Activated T-helper 17 cell treated with anti-CD3 and anti-CD28 coated beads, Interleukin-2, amount 50 U/mL, for 72 hours (primary cell): ENCODE results near the gene ERC2. TPM values are rescaled to one million over a fixed set of nuclear protein-coding genes. Genes with fewer than 3 reads are reported as not detected.

ENCODE experiments used
- ATAC-seq: fragments of 150-1000 bp; cut with Tn5 transposase; replicated peaks from 2 replicates; pipeline ENCODE4 v1.10.0; 2021; ENCODE audit warnings: mild to moderate bottlenecking, moderate library complexity
- H3K27ac Mint-ChIP-seq: one replicate; pipeline ENCODE4 v1.8.0; 2022; ENCODE audit warnings: mixed read lengths
- H3K27me3 Mint-ChIP-seq: one replicate; pipeline ENCODE4 v1.8.0; 2022; ENCODE audit warnings: mixed read lengths
- H3K36me3 Mint-ChIP-seq: one replicate; pipeline ENCODE4 v1.8.0; 2022; ENCODE audit warnings: low read depth, mild to moderate bottlenecking, mixed read lengths
- H3K4me1 Mint-ChIP-seq: one replicate; pipeline ENCODE4 v1.8.0; 2022; ENCODE audit warnings: mixed read lengths
- H3K4me3 Mint-ChIP-seq: one replicate; pipeline ENCODE4 v1.8.0; 2022; ENCODE audit warnings: mild to moderate bottlenecking, mixed read lengths
- H3K9me3 Mint-ChIP-seq: one replicate; pipeline ENCODE4 v1.8.0; 2022; ENCODE audit warnings: mixed read lengths
- total RNA-seq, 2 donors: library from RNA; stranded (reverse); gene quantifications; one replicate each; pipeline ENCODE4 v1.2.3, GENCODE V29; 2022

ERC2 gene
- total RNA-seq, 2 donors from 2014 or later = not detected

GRCh38 chr3:55609230-55609827 lies 858.9 kb downstream of the ERC2 start:
- no peak for ATAC-seq
- Mint-ChIP-seq H3K27ac (no peak overlapping the region), H3K4me3 (no peak overlapping the region), H3K36me3 (no peaks in the 10 kb centered on the region), H3K27me3 (peaks cover 7% of the 10 kb centered on the region), H3K4me1 (no peaks in the 10 kb centered on the region), H3K9me3 (peaks cover 5% of the 10 kb centered on the region)

GRCh38 chr3:55608301-55608937 lies 859.8 kb downstream of the ERC2 start:
- Mint-ChIP-seq H3K27ac (no peak overlapping the region), H3K4me3 (no peak overlapping the region), H3K9me3 (peaks cover 5% of the 10 kb centered on the region), H3K36me3 (no peaks in the 10 kb centered on the region), H3K4me1 (no peaks in the 10 kb centered on the region), H3K27me3 (peaks cover 7% of the 10 kb centered on the region)
- no peak for ATAC-seq

DNA sequence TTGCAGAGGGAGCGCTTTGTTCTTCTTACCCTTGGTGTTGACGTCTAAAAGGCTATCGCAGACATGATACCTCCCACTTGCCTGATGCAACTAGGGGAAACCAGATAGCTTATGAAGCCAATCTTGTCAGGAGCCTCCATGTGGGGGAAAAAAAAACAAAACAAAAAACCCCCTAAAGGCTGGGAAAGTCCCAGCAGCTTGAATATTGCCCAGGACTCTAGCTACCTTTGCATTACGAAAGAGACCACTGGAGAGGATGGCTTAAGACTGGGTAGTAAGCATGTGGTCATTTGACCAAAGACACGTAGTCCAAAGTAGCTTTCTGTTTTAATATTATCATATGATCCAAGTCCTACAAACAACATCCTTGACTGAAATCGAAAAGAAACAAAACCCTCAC lies 860.4 kb downstream of the ERC2 start:
- Mint-ChIP-seq H3K9me3 (peaks cover 5% of the 10 kb centered on the region), H3K27me3 (peaks cover 7% of the 10 kb centered on the region)

DNA sequence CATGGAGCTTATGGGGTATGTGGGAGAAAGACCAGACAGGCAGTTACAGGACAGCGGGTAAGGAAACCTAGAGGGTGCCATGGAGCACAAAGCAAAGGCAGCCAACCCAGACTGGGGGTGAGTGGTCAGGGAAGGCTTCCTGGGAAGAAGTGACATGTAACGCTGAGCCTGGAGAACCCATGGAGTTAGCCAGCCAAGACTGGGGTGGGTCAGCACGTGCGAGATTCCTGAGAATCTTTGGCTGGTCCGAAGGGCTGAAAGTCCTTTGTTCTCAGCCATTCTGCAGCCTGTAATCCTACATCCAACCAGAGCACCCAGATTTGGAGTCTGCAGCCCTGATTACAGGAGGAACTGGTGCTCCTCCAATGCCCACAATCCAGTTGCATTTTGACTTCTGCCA lies 861.1 kb downstream of the ERC2 start:
- H3K27me3 Mint-ChIP-seq = peaks cover 7% of the 10 kb centered on the region
- H3K27ac Mint-ChIP-seq = no peak overlapping the region
- no peaks in the 10 kb centered on the region for H3K36me3 Mint-ChIP-seq
- no peaks in the 10 kb centered on the region for H3K4me1 Mint-ChIP-seq
- peaks cover 5% of the 10 kb centered on the region for H3K9me3 Mint-ChIP-seq
- no peak overlapping the region for H3K4me3 Mint-ChIP-seq
- ATAC-seq = no peak

More for the DNA sequence above, 860.4 kb downstream of the ERC2 start:
- no peak overlapping the region for H3K4me3 Mint-ChIP-seq
- no peak for ATAC-seq
- H3K27ac Mint-ChIP-seq = no peak overlapping the region
- no peaks in the 10 kb centered on the region for H3K4me1 Mint-ChIP-seq
- H3K36me3 Mint-ChIP-seq = no peaks in the 10 kb centered on the region

DNA sequence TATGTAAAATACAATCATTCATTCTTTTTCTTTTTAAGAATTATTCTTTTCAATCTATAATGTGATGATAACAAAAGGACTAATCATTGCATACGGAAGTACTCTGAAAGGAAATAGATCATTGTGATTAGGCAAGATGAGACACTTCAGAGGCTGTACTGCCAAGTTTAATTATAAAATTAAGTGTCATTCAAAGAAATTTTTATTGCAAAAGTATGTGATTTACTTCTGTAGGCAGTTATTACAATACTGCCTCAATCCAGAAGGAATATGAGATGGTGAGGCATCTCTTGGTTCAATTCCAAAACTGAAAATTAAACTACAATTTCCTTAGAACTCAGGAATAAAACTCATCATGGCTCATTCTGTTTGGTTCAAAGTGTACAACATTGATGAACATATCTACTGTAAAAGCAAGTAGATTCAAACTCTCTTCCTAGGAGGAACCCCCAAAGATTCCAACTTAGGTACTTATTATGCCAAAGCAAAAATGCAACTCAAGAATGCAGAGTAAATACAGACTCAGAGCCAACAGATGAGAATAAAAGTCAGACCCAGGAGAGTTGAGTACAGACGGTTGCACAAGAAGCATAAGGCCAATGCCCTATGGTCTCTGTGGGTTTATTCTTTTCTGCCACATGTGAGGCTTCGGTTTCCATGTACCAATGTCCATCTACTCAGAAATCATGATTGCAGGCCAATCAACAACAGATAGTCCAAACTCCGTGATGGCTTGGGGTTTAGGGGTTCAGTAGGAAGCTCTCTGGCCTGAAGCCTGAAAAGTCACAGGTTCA lies 862.6 kb downstream of the ERC2 start:
- no peaks in the 10 kb centered on the region for H3K36me3 Mint-ChIP-seq
- peaks cover 4% of the 10 kb centered on the region for H3K27me3 Mint-ChIP-seq
- no peaks in the 10 kb centered on the region for H3K4me1 Mint-ChIP-seq
- H3K9me3 Mint-ChIP-seq = peaks cover 5% of the 10 kb centered on the region
- no peak overlapping the region for H3K27ac Mint-ChIP-seq
- no peak for ATAC-seq
- no peak overlapping the region for H3K4me3 Mint-ChIP-seq

DNA sequence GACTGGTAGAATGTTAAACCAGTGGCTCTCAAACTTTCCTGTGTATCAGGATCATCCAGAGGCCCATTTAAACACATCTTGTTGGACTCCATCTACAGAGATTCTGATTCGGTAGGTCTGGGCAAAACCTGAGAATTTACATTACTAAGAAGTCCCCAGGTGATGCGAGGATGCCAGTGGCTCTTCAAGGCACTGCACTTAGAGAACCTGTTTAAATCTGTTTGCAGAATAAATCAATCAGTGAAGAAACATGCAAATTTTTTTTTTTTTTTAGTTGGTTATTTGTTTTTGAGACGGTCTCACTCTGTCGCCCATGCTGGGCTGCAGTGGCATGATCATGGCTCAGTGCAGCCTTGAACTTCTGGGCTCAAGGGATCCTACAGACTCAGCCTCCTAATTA lies 863.4 kb downstream of the ERC2 start:
- Mint-ChIP-seq H3K27me3 (peaks cover 4% of the 10 kb centered on the region), H3K4me1 (no peaks in the 10 kb centered on the region), H3K4me3 (no peak overlapping the region), H3K9me3 (peaks cover 5% of the 10 kb centered on the region), H3K36me3 (no peaks in the 10 kb centered on the region), H3K27ac (no peak overlapping the region)
- ATAC-seq = no peak

DNA sequence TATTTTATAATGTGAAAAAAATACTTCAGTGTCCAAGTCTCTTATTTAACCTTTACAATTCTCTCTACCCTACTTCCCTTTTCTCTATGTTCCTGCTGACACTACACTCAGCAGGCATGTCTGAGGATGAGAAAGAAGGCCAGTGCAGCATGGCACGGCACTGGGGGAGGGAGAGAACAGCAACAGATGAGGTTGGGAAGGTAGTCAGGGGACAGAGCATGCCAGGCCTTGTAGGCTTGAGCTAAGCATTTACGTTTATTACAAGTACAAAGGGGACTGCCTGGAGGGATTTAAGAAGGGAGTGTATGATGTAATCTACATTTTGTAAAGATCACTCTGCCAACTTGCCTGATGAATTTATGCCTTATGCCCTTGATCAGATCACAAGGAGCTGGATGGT lies 863.9 kb downstream of the ERC2 start:
- H3K27me3 Mint-ChIP-seq = peaks cover 4% of the 10 kb centered on the region
- no peaks in the 10 kb centered on the region for H3K36me3 Mint-ChIP-seq
- H3K9me3 Mint-ChIP-seq = peaks cover 5% of the 10 kb centered on the region
- no peaks in the 10 kb centered on the region for H3K4me1 Mint-ChIP-seq
- H3K27ac Mint-ChIP-seq = no peak overlapping the region
- no peak overlapping the region for H3K4me3 Mint-ChIP-seq
- ATAC-seq = no peak

- Mint-ChIP-seq H3K4me3 (no peak overlapping the region), H3K27me3 (no peaks in the 10 kb centered on the region), H3K9me3 (no peaks in the 10 kb centered on the region), H3K36me3 (no peaks in the 10 kb centered on the region), H3K4me1 (no peaks in the 10 kb centered on the region), H3K27ac (no peak overlapping the region)
- no peak for ATAC-seq
These were observed 866.7 kb downstream of the ERC2 start for GRCh38 chr3:55601366-55602080.

- H3K4me3 Mint-ChIP-seq = no peak overlapping the region
- H3K4me1 Mint-ChIP-seq = no peaks in the 10 kb centered on the region
- H3K9me3 Mint-ChIP-seq = peaks cover 8% of the 10 kb centered on the region
- peaks cover 4% of the 10 kb centered on the region for H3K27me3 Mint-ChIP-seq
- ATAC-seq = no peak
- H3K27ac Mint-ChIP-seq = no peak overlapping the region
- no peaks in the 10 kb centered on the region for H3K36me3 Mint-ChIP-seq
These were observed 870.0 kb downstream of the ERC2 start for GRCh38 chr3:55598224-55598623.

DNA sequence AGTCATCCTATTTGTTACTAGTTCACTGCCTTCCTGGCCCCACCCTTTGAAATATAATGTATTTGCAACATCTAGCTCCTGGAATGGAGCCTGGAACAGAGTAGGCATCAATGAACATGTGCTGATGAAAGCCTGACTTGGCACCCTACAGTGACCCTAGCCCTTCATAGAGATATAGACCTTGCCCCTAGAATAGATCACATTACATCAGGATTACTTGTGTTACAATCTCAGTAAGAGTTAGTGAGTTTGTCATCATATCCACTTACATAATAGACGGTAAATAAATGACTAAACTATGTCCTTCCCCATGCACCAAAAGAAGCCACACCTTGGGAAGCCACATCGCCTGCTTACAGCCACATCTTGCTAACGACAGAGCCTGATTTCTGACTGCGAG lies 870.6 kb downstream of the ERC2 start:
- Mint-ChIP-seq H3K4me1 (no peaks in the 10 kb centered on the region), H3K36me3 (no peaks in the 10 kb centered on the region), H3K4me3 (no peak overlapping the region), H3K27me3 (peaks cover 4% of the 10 kb centered on the region), H3K9me3 (peaks cover 8% of the 10 kb centered on the region), H3K27ac (no peak overlapping the region)
- no peak for ATAC-seq

- no peaks in the 10 kb centered on the region for H3K4me1 Mint-ChIP-seq
- no peak overlapping the region for H3K27ac Mint-ChIP-seq
- H3K9me3 Mint-ChIP-seq = peaks cover 8% of the 10 kb centered on the region
- no peak overlapping the region for H3K4me3 Mint-ChIP-seq
- H3K36me3 Mint-ChIP-seq = no peaks in the 10 kb centered on the region
- H3K27me3 Mint-ChIP-seq = peaks cover 4% of the 10 kb centered on the region
- ATAC-seq = no peak
These were observed 872.1 kb downstream of the ERC2 start for GRCh38 chr3:55596212-55596611.

DNA sequence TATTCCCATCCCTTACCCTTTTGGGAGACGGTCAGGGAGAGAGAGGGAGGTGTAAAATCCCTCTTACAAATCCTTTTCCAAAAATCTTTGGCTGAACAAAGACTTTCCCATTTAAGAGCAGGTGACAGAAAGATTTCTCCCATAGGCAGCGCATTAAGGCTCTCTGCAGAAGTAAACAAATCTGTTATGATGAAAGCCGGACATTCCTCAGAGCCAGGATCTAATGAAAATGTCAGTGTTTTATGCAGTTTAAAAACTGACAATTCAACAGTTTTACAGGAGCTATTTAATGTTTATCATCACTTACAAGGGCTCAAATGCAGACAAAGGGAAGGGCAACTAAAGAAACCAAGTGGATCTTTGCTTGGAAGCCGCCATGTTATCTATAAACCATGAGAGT lies 872.8 kb downstream of the ERC2 start:
- Mint-ChIP-seq H3K4me3 (no peak overlapping the region), H3K27me3 (peaks cover 4% of the 10 kb centered on the region), H3K9me3 (peaks cover 8% of the 10 kb centered on the region), H3K27ac (no peak overlapping the region), H3K4me1 (no peaks in the 10 kb centered on the region), H3K36me3 (no peaks in the 10 kb centered on the region)
- no peak for ATAC-seq

GRCh38 chr3:55592572-55592971 lies 875.7 kb downstream of the ERC2 start:
- Mint-ChIP-seq H3K27me3 (peaks cover 6% of the 10 kb centered on the region), H3K4me3 (no peak overlapping the region), H3K36me3 (no peaks in the 10 kb centered on the region), H3K27ac (no peak overlapping the region), H3K4me1 (no peaks in the 10 kb centered on the region), H3K9me3 (peaks cover 8% of the 10 kb centered on the region)
- no peak for ATAC-seq

- Mint-ChIP-seq H3K4me1 (no peaks in the 10 kb centered on the region), H3K4me3 (no peak overlapping the region), H3K27ac (no peak overlapping the region), H3K9me3 (peaks cover 11% of the 10 kb centered on the region), H3K27me3 (peaks cover 8% of the 10 kb centered on the region), H3K36me3 (no peaks in the 10 kb centered on the region)
- ATAC-seq = no peak
These were observed 876.4 kb downstream of the ERC2 start for GRCh38 chr3:55591888-55592287.
